Activated T-cell treated with anti-CD3 and anti-CD28 coated beads, Interleukin-2, amount 50 U/mL, for 72 hours (primary cell): Measurements from ENCODE around the gene RBM44. TPM values are rescaled to one million over a fixed set of nuclear protein-coding genes. Genes with fewer than 3 reads are reported as not detected.
A peak's percentile ranks its signal among the peaks of the same experiment; 100 is the strongest.
"Not testable (repeated sequence)": the region's sequence is repeated elsewhere in the genome, so short reads cannot be mapped to it uniquely, and the experiment has no call there.

Source experiments
- ATAC-seq, 2 donors: fragments of 150-1000 bp; cut with Tn5 transposase; replicated peaks in 1 of 2; 2 replicates each; pipeline ENCODE4 v1.10.0; 2021; ENCODE audit warnings: moderate library complexity in 2 of 2, mild to moderate bottlenecking in 1 of 2
- DNase-seq, 2 donors: peaks; one replicate each; pipeline ENCODE4 v3.0.0; 2021 to 2022; ENCODE audit warnings: mixed read lengths in 1 of 2
- H3K27ac Mint-ChIP-seq: one replicate; pipeline ENCODE4 v1.8.0; 2022; ENCODE audit warnings: mild to moderate bottlenecking, moderate library complexity, mixed read lengths
- H3K27me3 Mint-ChIP-seq: one replicate; pipeline ENCODE4 v1.8.0; 2022; ENCODE audit warnings: low read depth, mixed read lengths
- H3K36me3 Mint-ChIP-seq, 2 donors: one replicate each; pipeline ENCODE4 v1.8.0; 2022; ENCODE audit warnings: mixed read lengths in 2 of 2, mild to moderate bottlenecking in 1 of 2; ENCODE audit not compliant: insufficient read depth in 2 of 2
- H3K4me1 Mint-ChIP-seq: one replicate; pipeline ENCODE4 v1.8.0; 2022; ENCODE audit warnings: low read depth, mixed read lengths
- H3K4me3 Mint-ChIP-seq, 2 donors: one replicate each; pipeline ENCODE4 v1.8.0; 2022; ENCODE audit warnings: mild to moderate bottlenecking in 2 of 2, mixed read lengths in 2 of 2, moderate library complexity in 2 of 2
- H3K9me3 Mint-ChIP-seq, 2 donors: one replicate each; pipeline ENCODE4 v1.8.0; 2022; ENCODE audit warnings: mixed read lengths in 2 of 2
- total RNA-seq, 2 donors: library from RNA; stranded (reverse); gene quantifications; one replicate each; pipeline ENCODE4 v1.2.3, GENCODE V29; 2022

Gene RBM44, protein sequence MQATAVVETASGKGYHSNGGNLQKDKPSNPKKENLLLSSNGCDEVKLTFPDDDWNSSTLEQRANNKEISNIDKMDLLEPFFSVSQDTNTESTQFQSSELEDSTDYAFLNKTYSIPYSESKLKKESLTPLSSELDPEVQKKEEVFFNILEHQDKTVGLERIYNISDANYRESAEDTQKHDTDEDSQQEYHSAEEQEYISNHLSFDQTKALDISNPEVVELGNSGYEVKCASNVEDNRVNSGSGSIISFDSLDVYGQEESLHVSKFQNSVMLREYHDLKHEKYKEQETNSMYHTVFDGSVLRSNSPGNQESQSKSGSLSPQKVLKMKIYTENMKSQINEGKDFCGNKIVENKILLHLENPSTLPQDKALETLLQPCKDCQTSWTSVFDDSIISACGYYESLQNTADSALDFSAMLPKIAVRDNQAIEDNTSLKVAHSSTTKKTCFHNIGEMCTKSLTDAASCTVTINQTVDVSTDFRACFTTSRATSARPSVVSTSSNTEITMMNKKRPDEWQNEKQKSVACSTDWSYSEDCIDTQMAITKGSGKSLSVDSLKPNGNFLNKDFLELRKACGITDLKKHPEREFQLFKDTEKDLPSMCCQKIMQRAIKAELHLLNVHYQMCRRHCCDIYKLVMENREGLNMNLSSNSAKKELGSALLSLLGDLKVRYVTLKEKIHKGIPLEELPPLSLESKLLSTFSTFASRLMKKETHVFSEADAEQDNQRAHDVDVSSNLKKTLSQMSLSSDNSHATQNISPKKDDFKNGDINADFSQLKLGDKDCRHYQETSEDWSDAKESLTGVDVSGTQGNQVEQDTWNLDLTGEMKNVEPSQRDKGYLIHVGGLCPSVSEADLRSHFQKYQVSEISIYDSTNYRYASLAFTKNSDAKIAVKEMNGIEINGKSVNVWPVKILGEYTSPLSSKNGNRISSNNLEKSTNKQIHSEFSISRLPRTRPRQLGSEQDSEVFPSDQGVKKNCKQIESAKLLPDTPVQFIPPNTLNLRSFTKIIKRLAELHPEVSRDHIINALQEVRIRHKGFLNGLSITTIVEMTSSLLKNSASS
- total RNA-seq = 1 to 10 TPM; 1.9 TPM

DNA sequence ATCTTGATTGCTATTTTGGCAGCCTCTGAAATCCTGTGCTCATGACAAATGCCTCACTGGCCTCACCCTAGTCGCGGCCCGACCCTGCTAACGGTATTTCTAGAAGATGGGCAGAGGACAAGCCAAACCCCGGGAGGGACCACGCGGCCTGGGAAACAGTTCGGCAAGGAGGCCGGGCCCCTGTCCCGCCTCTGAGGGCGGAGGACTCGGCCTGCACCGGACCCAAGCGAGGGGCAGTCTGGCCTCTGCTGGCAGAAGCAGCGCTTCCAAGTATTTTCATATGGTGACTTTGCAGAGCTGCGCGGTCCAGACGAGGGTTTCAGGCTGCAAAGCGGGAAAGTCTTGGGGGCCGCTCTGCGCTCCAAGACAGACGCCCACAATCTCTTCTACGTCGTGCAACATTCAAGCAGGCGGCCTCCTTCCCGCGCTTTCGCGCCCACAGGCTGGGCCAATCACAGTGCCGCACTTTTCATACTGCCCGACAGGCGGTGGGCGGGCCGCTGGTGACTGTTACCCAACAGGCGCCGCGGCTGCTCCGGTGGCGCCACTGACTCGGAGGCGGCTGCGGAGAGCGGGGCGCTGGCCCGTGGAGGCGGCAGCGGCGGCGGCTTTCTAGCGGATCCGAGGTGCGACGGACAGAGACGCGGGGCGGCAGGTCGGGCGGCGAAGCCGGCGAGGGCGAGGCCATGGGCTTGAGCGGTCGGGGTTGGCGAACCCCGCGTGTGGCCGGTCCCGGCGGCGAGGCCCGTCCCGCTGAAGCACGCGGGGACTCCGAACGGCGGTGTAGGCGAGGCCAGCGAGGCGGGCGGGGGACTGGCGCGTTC lies at the start of gene RBM44:
RBM44 (plus strand) TSS at position 544 of the 824 bp plus-strand sequence. CDS start 14,831 bp downstream, outside the sequence.
- no peak within 1 kb of the TSS for H3K4me3 Mint-ChIP-seq
- peaks cover 0 to 4% of the 10 kb centered on the region in 2 donors for H3K36me3 Mint-ChIP-seq
- H3K4me1 Mint-ChIP-seq = no peaks in the 10 kb centered on the region
- ATAC-seq (peak in 1 of 2 donors; percentile 5), DNase-seq (no peak)
- H3K27ac Mint-ChIP-seq = no peak within 1 kb of the TSS
- H3K27me3 Mint-ChIP-seq = no peaks in the 10 kb centered on the region
- H3K9me3 Mint-ChIP-seq = no peaks in the 10 kb centered on the region

DNA sequence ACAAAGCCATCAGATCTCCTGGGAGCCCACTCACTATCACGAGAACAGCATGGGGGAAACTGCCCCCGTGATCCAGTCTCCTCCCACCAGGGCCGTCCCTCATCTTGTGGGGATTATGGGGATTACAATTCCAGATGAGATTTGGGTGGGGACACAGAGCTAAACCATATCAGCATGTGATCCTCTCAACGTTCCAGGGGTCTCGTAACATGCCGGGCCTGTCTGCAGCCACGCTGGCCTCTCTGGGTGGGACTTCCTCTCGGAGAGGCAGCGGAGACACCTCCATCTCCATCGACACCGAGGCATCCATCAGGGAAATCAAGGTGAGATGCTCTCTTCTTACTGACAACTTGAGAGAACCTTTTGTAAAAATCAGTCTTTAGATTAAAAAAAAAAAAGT lies 49.6 kb upstream of the RBM44 start:
- Mint-ChIP-seq H3K4me1 (peaks cover 42% of the 10 kb centered on the region), H3K4me3 (no peak overlapping the region), H3K36me3 (peaks cover 27 to 41% of the 10 kb centered on the region in 2 donors), H3K27me3 (no peaks in the 10 kb centered on the region), H3K9me3 (no peaks in the 10 kb centered on the region), H3K27ac (no peak overlapping the region)
- DNase-seq (no peak), ATAC-seq (no peak)

DNA sequence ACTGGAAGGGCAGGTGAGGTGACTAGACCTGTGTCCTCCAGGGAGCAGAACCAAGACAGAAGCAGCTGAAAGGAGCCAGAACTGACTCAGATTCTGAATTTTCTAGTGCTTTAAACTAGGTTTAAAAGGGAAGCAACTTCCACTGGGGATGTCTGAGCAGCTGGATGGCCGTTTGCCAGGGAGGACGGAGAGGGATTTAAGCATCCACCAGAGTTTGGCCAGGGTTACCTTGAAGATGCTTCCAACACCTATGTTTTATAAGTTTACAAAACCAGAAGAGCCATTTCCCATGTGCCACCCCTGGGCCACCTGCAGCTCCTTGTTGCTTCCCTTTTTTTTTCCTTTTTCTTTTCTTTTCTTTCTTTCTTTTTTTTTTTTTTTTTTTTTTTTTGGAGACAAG lies 48.6 kb upstream of the RBM44 start:
- Mint-ChIP-seq H3K36me3 (peaks cover 26 to 46% of the 10 kb centered on the region in 2 donors), H3K4me3 (no peak overlapping the region), H3K27ac (peak overlapping the region; percentile 72), H3K9me3 (no peaks in the 10 kb centered on the region), H3K27me3 (no peaks in the 10 kb centered on the region), H3K4me1 (peaks cover 39% of the 10 kb centered on the region)
- DNase-seq = no peak
- ATAC-seq = no peak

DNA sequence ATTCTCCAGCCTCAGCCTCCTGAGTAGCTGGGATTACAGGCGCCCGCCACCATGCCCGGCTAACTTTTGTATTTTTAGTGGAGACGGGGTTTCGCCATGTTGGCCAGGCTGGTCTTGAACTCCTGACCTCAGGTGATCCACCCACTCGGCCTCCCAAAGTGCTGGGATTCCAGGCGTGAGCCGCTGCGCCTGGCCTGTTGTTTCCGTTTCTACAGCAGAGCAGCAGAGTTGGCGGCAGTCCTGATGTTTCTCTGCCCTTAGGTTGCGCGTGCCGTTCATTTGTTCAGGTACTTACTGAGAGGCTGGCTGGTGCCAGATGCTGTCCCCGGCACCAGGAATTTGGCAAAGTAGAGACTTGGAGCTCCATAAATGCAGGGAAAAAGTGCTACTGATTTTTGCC lies 48.1 kb upstream of the RBM44 start:
- Mint-ChIP-seq H3K36me3 (peaks cover 24 to 49% of the 10 kb centered on the region in 2 donors), H3K4me1 (peaks cover 36% of the 10 kb centered on the region)
- H3K27ac Mint-ChIP-seq, H3K9me3 Mint-ChIP-seq, H3K27me3 Mint-ChIP-seq, DNase-seq, H3K4me3 Mint-ChIP-seq, ATAC-seq: not testable (repeated sequence)

DNA sequence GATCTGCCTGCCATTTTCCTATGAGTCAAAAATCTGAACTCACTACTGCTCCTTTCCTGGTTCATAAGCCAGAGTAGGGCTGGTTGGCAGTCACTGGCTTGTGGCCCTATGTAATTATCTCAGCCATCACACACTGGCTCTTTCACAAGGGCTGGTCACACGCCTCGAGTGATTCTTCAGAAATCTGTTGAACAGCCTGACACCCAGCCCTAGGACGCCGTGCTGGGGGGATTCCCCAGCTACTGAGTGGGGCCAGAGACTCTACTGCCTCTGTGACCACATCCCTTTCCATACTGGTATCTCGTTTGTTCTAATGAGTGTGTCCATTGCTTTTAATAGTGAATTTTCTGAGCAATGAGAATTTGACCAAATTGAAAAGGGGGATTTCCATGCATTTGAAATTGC lies 45.8 kb upstream of the RBM44 start:
- Mint-ChIP-seq H3K4me3 (peak overlapping the region in 1 of 2 donors; percentile 43), H3K27me3 (no peaks in the 10 kb centered on the region), H3K27ac (peak overlapping the region; percentile 87), H3K4me1 (peaks cover 36% of the 10 kb centered on the region), H3K9me3 (no peaks in the 10 kb centered on the region), H3K36me3 (peaks cover 27 to 60% of the 10 kb centered on the region in 2 donors)
- peak; percentile 47 to 49 for DNase-seq
- peak; percentile 87 to 97 for ATAC-seq

DNA sequence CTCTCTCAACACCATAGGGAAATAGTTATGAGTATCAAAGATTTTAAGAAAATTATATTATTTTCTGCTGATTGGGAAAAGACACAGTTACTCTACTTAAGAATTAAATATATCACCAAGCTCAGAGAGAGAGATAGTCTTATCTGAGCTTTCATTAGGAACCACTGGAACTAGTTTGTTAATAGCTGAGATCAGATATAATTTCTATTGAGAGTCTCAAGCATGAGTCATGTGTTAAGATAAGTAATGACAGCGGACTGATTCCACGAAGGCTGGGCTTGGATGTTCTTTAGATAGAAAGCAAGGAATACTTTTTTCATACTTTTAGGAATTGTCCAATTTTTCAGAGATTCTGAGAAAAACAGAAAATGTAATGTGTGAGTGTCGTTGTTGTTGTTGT lies 44.4 kb upstream of the RBM44 start:
- DNase-seq (no peak), ATAC-seq (no peak)
- H3K9me3 Mint-ChIP-seq = no peaks in the 10 kb centered on the region
- peaks cover 25 to 51% of the 10 kb centered on the region in 2 donors for H3K36me3 Mint-ChIP-seq
- no peak overlapping the region for H3K4me3 Mint-ChIP-seq
- H3K4me1 Mint-ChIP-seq = peaks cover 36% of the 10 kb centered on the region
- H3K27ac Mint-ChIP-seq = no peak overlapping the region
- H3K27me3 Mint-ChIP-seq = no peaks in the 10 kb centered on the region

DNA sequence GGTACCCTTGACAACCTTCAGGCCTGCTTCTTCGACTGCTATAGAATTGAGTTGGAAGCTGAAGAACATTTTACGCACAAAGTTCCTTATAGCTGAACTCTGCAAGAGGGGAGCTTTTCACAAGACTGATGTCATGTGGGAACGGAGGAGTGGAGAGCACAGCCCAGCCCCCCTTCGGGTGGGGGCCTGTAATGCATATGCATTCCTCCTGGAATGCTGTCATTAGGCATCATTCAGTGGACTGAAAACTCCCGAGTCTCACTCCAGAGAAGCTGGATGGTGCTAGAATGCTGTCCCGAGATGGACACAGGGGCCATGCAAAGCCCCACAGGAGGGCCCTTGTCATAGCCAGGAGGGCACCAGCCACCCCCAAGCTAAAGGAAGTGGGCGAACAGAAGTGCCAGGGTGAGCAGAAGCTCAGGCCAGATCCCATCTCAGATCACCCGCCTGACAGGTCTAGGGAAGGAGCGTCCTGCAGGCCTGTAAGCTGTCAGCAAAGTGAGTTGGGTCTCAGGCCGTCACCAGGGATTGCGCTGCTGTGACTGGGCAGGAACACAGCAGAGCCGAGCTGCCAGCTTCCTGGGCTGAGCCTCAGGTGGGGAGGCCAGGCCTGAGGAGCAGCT lies 43.8 kb upstream of the RBM44 start:
- DNase-seq (no peak), ATAC-seq (no peak)
- no peak overlapping the region for H3K27ac Mint-ChIP-seq
- H3K9me3 Mint-ChIP-seq = no peaks in the 10 kb centered on the region
- no peaks in the 10 kb centered on the region for H3K27me3 Mint-ChIP-seq
- H3K4me3 Mint-ChIP-seq = no peak overlapping the region
- H3K4me1 Mint-ChIP-seq = peaks cover 31% of the 10 kb centered on the region
- H3K36me3 Mint-ChIP-seq = peaks cover 22 to 45% of the 10 kb centered on the region in 2 donors

DNA sequence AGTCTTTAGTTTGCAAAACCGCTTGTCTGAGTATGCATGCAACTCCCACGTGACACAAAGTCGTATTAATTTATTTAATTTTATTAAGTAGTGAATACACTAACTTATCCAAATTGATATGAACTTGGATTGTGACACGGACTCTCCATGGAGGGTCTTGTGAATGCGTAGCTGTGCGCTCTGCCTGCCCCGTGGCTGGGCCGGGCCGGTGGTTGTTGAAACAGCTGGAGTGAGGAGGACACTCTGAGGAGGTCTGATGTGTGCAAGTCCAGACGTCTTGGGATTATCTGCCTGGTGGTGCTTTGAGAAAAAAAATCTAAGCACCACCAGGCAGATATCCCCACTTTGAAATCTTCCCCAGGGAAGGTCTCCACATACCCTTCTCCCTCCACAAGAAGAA lies 41.0 kb upstream of the RBM44 start:
- H3K4me3 Mint-ChIP-seq = no peak overlapping the region
- peaks cover 12% of the 10 kb centered on the region for H3K4me1 Mint-ChIP-seq
- ATAC-seq (no peak), DNase-seq (no peak)
- no peaks in the 10 kb centered on the region for H3K27me3 Mint-ChIP-seq
- no peaks in the 10 kb centered on the region for H3K9me3 Mint-ChIP-seq
- H3K36me3 Mint-ChIP-seq = peaks cover 16 to 45% of the 10 kb centered on the region in 2 donors
- H3K27ac Mint-ChIP-seq = no peak overlapping the region

DNA sequence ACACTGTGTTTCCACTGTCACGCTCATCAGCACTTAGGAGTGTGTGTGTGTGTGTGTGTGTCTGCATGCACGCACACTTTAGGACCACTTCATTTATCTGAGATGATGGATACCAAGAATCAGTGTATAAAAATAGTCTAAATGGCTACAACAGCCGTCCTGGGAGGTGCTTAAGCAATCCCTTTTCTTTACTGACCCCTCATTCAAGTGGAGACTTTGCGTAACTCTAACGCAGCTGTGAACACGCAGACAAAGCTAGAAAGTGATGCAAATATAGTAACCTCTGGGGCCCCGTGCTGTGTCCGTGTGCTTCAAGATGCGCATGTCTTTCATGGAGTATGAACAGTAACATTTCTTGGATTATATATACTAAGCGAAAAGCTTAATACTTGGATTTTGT lies 40.4 kb upstream of the RBM44 start:
- DNase-seq (no peak), ATAC-seq (no peak)
- Mint-ChIP-seq H3K9me3 (no peaks in the 10 kb centered on the region), H3K27ac (no peak overlapping the region), H3K4me1 (peaks cover 7% of the 10 kb centered on the region), H3K36me3 (peaks cover 19 to 46% of the 10 kb centered on the region in 2 donors), H3K4me3 (no peak overlapping the region), H3K27me3 (no peaks in the 10 kb centered on the region)

DNA sequence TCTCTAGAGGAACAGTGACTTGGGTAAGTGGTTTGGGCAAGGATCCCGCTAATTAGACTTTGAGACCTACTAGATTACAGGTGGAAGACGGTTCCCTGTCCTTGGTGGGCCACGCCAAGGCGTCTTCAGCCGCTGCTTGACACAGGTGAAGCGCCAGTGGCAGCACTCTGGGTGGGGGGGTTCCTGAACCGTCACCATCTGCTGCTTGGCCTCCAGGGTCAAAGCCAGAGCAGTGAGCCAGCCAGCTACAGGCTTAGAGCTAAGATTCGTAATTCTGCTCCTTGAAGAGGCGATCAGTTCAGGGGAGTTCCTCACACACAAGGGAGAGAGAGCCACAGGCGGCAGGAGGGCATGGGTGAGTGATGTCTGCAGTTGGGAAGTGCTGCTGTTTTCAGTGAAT lies 39.4 kb upstream of the RBM44 start:
- no peaks in the 10 kb centered on the region for H3K4me1 Mint-ChIP-seq
- no peak overlapping the region for H3K4me3 Mint-ChIP-seq
- H3K36me3 Mint-ChIP-seq = peaks cover 22 to 40% of the 10 kb centered on the region in 2 donors
- H3K27me3 Mint-ChIP-seq = no peaks in the 10 kb centered on the region
- H3K27ac Mint-ChIP-seq = no peak overlapping the region
- ATAC-seq (no peak), DNase-seq (no peak)
- no peaks in the 10 kb centered on the region for H3K9me3 Mint-ChIP-seq

DNA sequence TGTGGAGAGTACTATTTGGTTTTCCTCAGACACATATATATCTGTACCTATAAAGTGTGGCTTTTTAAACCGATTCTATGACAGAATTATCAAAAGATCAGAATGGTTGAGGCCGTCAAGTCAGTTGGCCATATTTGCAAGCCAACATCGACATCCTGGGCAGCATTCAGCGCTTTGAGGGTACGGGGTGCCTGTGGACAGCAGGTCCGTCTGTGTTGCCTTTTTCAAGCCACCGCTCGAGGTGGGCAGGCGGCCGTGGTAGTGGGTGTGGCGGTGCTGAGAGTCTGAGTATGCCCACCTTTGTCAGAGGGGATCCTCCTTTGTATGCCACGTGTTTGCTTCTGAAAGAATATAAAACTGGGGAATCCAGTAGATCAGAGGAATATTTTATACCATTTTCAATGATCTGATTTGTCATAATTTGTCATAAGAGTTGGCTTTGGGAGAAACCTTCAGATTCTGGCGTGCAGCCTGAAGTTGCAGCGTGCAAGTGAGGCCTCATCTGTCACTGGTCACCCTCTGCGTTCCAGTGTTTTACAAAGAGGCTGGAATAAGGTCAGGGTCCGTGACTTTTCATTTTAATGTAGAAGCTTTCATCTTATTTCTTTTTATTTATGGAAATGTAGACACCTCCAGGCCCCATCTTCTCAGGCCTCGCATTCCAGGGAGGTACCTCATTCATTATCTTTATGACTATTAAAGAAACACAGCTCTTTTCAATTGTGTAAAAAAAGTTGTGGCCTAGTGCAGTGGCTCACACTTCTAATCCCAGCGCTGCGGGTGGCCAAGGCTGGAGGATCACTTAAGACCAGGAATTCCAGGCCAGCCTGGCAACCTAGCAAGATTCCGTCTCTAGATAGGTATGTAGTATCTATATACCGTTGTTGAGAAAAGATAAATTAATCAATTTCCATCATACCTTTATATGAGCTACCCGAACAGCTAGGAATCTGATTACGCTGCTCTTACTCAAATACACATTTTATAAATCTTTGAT lies 37.8 kb upstream of the RBM44 start:
- DNase-seq (no peak), ATAC-seq (no peak)
- Mint-ChIP-seq H3K36me3 (peaks cover 23 to 34% of the 10 kb centered on the region in 2 donors), H3K4me3 (no peak overlapping the region), H3K27me3 (no peaks in the 10 kb centered on the region), H3K9me3 (no peaks in the 10 kb centered on the region), H3K27ac (peak overlapping the region; percentile 27), H3K4me1 (no peaks in the 10 kb centered on the region)
